ENCODE data around the gene CACNG7.
A peak's percentile ranks its signal among the peaks of the same experiment; 100 is the strongest.

Gene CACNG7

DNA sequence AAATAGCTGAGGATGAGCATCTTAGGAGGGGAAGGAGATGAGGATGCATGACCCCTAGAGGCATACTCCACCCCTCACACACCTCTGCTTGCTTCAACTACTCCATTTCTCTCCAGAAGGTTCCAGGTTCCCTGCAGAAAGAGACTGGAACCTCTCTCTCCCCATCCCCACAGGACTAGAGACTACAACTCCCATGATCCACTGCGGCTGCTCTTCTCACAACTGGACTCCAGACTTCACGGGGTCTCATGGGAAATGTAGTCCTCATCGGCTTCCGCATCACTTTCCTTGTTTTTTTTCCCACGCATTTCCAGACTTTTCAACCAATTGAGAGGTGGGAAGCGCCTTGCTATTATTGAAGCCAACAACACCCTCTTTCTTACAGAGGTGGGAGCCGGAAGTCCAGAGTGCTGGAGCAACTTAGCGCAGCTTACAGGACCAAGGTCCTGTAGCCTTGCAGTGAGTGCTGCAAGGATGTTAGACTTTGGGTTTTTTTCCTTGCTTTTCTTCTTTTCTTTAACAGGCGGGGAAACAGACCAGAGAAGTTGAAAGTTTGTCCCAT is 68.4 kb downstream of the CACNG7 start:
- H3K4me3 ChIP-seq (ENCODE audit: low read depth, low read length) = peak overlapping the region; percentile 40
- peak; percentile 59 for DNase-seq (ENCODE audit: low read depth)

GRCh38 chr19:53977991-53978731 is 69.1 kb downstream of the CACNG7 start:
- peak; percentile 72 for DNase-seq (ENCODE audit: low read depth)
- peak overlapping the region; percentile 40 for H3K4me3 ChIP-seq (ENCODE audit: low read depth, low read length)

DNA sequence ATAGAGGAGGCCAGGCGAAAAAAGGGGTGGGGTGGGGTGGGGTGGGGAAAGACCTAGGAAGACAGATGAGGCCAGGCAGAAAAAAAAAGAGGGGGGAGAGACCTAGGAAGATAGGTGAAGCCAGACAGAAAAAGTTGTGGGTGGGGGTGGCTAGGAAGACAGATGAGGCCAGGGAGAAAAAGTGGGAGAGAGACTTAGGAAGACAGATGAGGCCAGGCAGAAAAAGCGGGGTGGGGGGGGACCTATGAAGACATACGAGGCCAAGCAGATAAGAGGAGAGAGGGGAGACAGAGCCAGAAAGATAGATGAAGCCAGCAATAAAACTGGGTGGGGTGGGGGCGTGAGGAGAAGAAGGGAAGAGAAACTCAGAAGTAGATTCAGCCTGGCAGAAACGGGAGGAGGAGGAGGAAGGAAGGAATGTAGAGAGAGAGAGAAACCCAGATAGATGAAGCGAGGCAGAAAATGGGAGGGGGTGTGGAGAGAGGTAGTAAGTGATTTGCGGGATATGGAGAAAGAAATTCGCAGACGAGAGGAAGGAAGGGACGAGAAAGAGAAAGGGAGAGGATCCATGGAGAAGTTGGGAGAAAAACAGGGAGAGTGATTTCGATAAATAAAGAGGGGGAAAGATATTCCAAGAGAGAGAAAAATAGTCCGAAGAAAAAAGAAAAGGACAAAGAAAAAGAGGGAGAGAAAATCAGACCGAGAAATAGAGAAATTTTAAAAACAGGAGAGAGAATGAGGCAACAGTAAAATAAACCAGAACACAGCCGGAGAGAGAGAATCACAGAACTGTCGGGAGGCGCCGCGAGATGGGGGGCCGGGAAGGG is 70.1 kb downstream of the CACNG7 start:
- no peak for DNase-seq (ENCODE audit: low read depth)
- peak overlapping the region; percentile 42 for H3K4me3 ChIP-seq (ENCODE audit: low read depth, low read length)

GRCh38 chr19:53980539-53981375 is 71.7 kb downstream of the CACNG7 start:
- peak overlapping the region; percentile 42 for H3K4me3 ChIP-seq (ENCODE audit: low read depth, low read length)
- no peak for DNase-seq (ENCODE audit: low read depth)

GRCh38 chr19:53981376-53981951 is 72.4 kb downstream of the CACNG7 start:
- DNase-seq (ENCODE audit: low read depth) = no peak
- H3K4me3 ChIP-seq (ENCODE audit: low read depth, low read length) = no peak overlapping the region

DNA sequence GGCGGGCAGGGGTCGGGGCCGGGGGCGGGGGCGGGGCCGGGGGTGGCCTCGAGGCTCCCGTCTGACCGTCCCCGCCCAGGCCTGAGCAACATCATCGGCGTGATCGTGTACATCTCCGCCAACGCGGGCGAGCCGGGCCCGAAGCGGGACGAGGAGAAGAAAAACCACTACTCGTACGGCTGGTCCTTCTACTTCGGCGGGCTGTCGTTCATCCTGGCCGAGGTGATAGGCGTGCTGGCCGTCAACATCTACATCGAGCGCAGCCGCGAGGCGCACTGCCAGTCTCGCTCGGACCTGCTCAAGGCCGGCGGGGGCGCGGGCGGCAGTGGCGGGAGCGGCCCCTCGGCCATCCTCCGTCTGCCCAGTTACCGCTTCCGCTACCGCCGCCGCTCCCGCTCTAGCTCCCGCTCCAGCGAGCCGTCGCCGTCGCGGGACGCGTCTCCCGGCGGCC is 72.9 kb downstream of the CACNG7 start:
- DNase-seq (ENCODE audit: low read depth) = no peak
- peak overlapping the region; percentile 29 for H3K4me3 ChIP-seq (ENCODE audit: low read depth, low read length)

DNA sequence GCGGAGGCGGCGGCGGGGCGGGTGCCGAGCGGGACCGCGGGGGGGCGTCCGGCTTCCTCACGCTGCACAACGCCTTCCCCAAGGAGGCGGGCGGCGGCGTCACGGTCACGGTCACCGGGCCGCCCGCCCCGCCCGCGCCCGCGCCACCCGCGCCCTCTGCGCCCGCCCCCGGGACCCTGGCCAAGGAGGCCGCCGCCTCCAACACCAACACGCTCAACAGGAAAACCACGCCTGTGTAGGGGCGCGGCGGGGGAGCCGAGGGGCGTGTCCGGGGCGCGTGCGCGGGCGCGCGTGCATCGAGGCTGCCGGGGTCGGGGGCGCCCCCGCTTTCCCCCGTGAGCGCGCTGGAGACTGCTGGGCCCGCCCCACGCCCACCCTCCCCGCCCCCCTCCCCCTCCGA is 73.5 kb downstream of the CACNG7 start:
- no peak for DNase-seq (ENCODE audit: low read depth)
- no peak overlapping the region for H3K4me3 ChIP-seq (ENCODE audit: low read depth, low read length)

DNA sequence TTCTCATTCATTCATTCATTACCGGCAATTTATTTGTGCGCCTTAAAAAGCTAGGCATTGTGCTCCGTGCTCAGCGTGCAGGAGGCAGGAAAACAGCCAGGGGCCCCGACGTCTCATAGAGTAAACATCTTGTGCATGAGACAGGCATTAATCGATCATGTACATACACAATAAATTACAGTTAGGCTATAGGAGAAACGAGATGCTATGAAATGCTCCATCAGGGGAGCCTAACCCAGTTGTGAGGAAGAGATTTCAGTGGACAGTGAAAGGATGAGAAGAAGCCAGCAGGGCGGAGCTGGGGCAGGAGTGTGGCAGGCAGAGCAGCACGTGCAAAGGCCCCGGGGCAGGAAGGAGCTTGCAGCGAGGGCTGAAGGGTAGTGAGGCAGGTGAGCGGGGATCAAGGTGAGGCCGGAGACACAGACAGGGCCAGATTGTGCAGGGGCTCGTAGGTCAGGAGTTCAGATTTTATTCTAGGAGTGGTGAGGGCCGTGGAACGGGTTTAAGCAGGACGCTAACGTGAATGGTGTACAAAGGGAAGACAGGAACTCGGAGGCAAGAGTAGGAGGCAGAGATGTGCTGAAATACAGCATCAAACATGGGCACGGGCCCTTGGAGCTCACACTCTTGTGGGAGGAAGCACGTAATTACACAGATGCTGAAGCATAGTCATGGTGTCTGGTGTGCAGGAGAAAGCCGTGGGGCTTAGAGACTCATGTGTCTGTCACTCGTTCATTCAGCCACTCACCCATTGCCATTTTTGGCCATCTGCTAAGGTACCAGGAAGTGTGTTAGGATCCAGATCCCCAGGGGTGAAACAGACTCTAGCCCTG is 74.6 kb downstream of the CACNG7 start:
- DNase-seq (ENCODE audit: low read depth) = no peak
- no peak overlapping the region for H3K4me3 ChIP-seq (ENCODE audit: low read depth, low read length)

GRCh38 chr19:53985863-53986262 is 76.8 kb downstream of the CACNG7 start:
- H3K4me3 ChIP-seq (ENCODE audit: low read depth, low read length) = no peak overlapping the region
- no peak for DNase-seq (ENCODE audit: low read depth)

DNA sequence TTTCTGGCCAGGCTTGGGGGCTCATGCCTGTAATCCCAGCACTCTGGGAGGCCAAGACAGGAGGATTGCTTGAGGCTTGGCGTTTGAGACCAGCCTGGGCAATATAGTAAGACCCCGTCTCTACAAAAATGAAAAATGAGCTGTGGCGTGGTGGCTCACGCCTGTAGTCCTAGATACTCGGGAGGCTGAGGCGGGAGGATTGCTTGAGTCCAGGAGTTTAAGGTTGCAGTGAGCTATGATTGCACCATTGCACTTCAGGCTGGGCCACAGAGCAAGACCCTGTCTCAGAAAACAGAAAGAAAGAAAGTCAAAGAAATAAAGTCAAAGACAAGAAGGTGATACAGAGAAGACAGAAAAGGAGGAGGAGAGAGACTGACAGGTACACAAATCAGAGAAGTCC is 79.9 kb downstream of the CACNG7 start:
- DNase-seq (ENCODE audit: low read depth) = no peak
- no peak overlapping the region for H3K4me3 ChIP-seq (ENCODE audit: low read depth, low read length)

DNA sequence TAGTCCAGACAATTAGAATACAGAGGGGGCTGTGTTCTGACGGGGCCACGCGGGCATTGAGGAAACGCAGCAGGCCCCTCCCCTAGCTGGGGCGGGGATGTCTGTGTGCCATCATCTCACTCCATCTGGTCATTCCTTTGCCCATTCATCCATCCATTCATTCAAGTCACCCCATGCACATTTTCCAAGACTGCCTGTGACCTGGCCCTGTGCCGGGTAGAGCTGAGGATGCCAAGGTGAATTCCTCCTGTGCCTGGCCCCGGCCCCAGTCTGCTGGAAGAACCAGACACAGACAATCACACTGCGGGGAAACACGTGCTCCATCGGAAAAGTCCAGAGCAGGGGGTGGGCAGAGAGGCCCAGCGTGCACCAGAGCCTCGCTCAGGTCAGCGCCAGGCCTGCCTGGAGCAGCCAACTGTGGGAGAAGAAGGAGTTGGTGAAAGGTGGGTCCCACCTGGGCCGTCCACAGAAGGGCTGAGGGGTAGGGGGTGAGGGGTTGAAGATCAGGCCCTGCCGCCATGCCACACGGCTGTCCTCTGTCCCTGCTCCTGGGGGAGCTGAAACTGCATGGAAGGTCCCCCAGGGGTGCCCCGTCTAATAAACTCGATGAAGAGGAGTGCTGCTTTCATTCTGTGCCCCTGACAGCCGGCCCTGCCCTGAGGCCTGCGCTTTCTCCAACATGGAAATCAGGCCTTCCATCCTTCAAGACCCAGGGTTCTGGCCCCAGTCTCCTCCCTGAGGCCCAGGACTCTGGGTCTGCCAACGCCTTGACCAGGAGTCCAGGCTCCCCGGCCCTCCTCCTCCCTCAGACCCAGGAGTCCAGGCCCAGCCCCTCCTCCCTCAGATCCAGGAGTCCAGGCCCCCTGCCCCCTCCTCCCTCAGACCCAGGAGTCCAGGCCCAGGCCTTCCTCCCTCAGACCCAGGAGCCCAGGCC is 80.8 kb downstream of the CACNG7 start:
- no peak overlapping the region for H3K4me3 ChIP-seq (ENCODE audit: low read depth, low read length)
- DNase-seq (ENCODE audit: low read depth) = no peak

GRCh38 chr19:53991224-53992113 is 82.4 kb downstream of the CACNG7 start, which contains the start of gene CACNG6:
TSS of gene CACNG6 (plus strand) at chr19:53991637. CDS start at chr19:53992878, 1,241 bp downstream.
- peak within 1 kb of the TSS; percentile 33 for H3K4me3 ChIP-seq (ENCODE audit: low read depth, low read length)
- DNase-seq (ENCODE audit: low read depth) = no peak

GRCh38 chr19:53992211-53992610 is 83.1 kb downstream of the CACNG7 start:
- no peak overlapping the region for H3K4me3 ChIP-seq (ENCODE audit: low read depth, low read length)
- DNase-seq (ENCODE audit: low read depth) = no peak

- no peak for DNase-seq (ENCODE audit: low read depth)
Measured at GRCh38 chr19:53992815-53993214, 83.7 kb downstream of the CACNG7 start.

GRCh38 chr19:53993448-53993847 is 84.4 kb downstream of the CACNG7 start:
- no peak overlapping the region for H3K4me3 ChIP-seq (ENCODE audit: low read depth, low read length)

More at GRCh38 chr19:53992815-53993214, 83.7 kb downstream of the CACNG7 start:
- no peak overlapping the region for H3K4me3 ChIP-seq (ENCODE audit: low read depth, low read length)

More at GRCh38 chr19:53993448-53993847, 84.4 kb downstream of the CACNG7 start:
- no peak for DNase-seq (ENCODE audit: low read depth)
